Pulmonary artery endothelial cell (primary cell): Measurements from ENCODE around the gene SNX5. TPM values are rescaled to one million over a fixed set of nuclear protein-coding genes. Genes with fewer than 3 reads are reported as not detected.

Experiments
- DNase-seq: peaks from one replicate; pipeline ENCODE4 v3.0.0-alpha.2; 2011; ENCODE audit warnings: low read depth, low spot score
- total RNA-seq: library from RNA; depleted of rRNA; stranded (reverse); fragments of >200 nt; gene quantifications from 2 replicates; pipeline ENCODE4 v1.2.3, GENCODE V29; 2014

SNX5 gene
- total RNA-seq, 1 donor from 2014 or later = 111 TPM

GRCh38 chr20:17940224-17940971 is 28.2 kb downstream of the SNX5 start:
- DNase-seq = no peak

GRCh38 chr20:17939622-17940223 is 28.9 kb downstream of the SNX5 start:
- no peak for DNase-seq

- peak; percentile 30 for DNase-seq
Measured at GRCh38 chr20:17938871-17939619, 29.5 kb downstream of the SNX5 start.

GRCh38 chr20:17936761-17937732 is 31.5 kb downstream of the SNX5 start:
- DNase-seq = peak; percentile 20

- DNase-seq = no peak
Measured at GRCh38 chr20:17936286-17936760, 32.3 kb downstream of the SNX5 start.

- no peak for DNase-seq
Measured at GRCh38 chr20:17935761-17936160, 32.8 kb downstream of the SNX5 start.

GRCh38 chr20:17935186-17935585 is 33.4 kb downstream of the SNX5 start:
- no peak for DNase-seq

- no peak for DNase-seq
Measured at GRCh38 chr20:17934141-17934862, 34.3 kb downstream of the SNX5 start.

GRCh38 chr20:17933711-17934110 is 34.9 kb downstream of the SNX5 start:
- no peak for DNase-seq

GRCh38 chr20:17933121-17933520 is 35.5 kb downstream of the SNX5 start:
- DNase-seq = no peak

- DNase-seq = no peak
Measured at GRCh38 chr20:17932396-17932795, 36.2 kb downstream of the SNX5 start.

GRCh38 chr20:17931513-17931912 is 37.1 kb downstream of the SNX5 start:
- DNase-seq = no peak

- DNase-seq = no peak
Measured at GRCh38 chr20:17928633-17929311, 39.8 kb downstream of the SNX5 start.

GRCh38 chr20:17928211-17928611 is 40.4 kb downstream of the SNX5 start:
- no peak for DNase-seq

GRCh38 chr20:17925940-17926300 is 42.7 kb downstream of the SNX5 start:
- DNase-seq = no peak

- no peak for DNase-seq
Measured at GRCh38 chr20:17925141-17925939, 43.3 kb downstream of the SNX5 start.

GRCh38 chr20:17921774-17922173 is 46.8 kb downstream of the SNX5 start:
- no peak for DNase-seq

GRCh38 chr20:17919149-17919548 is 49.4 kb downstream of the SNX5 start:
- DNase-seq = no peak
